GM21786 (cell line): ENCODE results near the gene DDX27.

ENCODE experiments used
- ATAC-seq: cut with Tn5 transposase; IDR thresholded peaks from one replicate; pipeline ENCODE4 v1.9.1; 2021; ENCODE audit not compliant: unreplicated experiment

Gene DDX27

GRCh38 chr20:49287555-49288249, 68.5 kb downstream of the DDX27 start:
- ATAC-seq, result no peak

GRCh38 chr20:49288250-49288751, 69.1 kb downstream of the DDX27 start:
- no peak for ATAC-seq

GRCh38 chr20:49288784-49289696, 69.8 kb downstream of the DDX27 start:
- no peak for ATAC-seq

GRCh38 chr20:49290608-49291191, 71.5 kb downstream of the DDX27 start:
- ATAC-seq, result no peak

- ATAC-seq, result no peak
Observed at GRCh38 chr20:49291200-49291599, 72.0 kb downstream of the DDX27 start.

GRCh38 chr20:49292010-49292409, 72.8 kb downstream of the DDX27 start:
- no peak for ATAC-seq

- ATAC-seq, result no peak
Observed at GRCh38 chr20:49293122-49293521, 73.9 kb downstream of the DDX27 start.
